Testis (tissue), 3 donors: ENCODE results near the gene MACROD2. TPM values are rescaled to one million over a fixed set of nuclear protein-coding genes. Genes with fewer than 3 reads are reported as not detected.

Source experiments
- DNase-seq: peaks from one replicate; pipeline ENCODE4 v3.0.0-alpha.2; 2019
- H3K27ac ChIP-seq, 2 donors: fragments of 200-600 bp; sonication (generic); one replicate each; pipeline ENCODE4 v1.5.1; 2019
- H3K27me3 ChIP-seq: fragments of 200-600 bp; sonication (generic); one replicate; pipeline ENCODE4 v1.5.1; 2019
- H3K36me3 ChIP-seq: fragments of 200-600 bp; sonication (generic); one replicate; pipeline ENCODE4 v1.5.1; 2017; ENCODE audit warnings: low read depth; ENCODE audit errors: missing control alignments
- H3K4me1 ChIP-seq: fragments of 200-600 bp; sonication (generic); one replicate; pipeline ENCODE4 v1.5.1; 2019
- H3K4me3 ChIP-seq, 2 donors: fragments of 200-600 bp; sonication (generic); one replicate each; pipeline ENCODE4 v1.5.1; 2017 to 2019
- H3K9me3 ChIP-seq: fragments of 200-600 bp; sonication (generic); one replicate; pipeline ENCODE4 v1.5.1; 2017
- CTCF ChIP-seq, 3 experiments: fragments of 450-650 bp in 2 of 3; fragments of 200-600 bp in 1 of 3; sonication (generic) in 1 of 3; IDR thresholded peaks; one replicate each; pipeline ENCODE4 v1.5.1; 2016 to 2019; ENCODE audit warnings: antibody characterized with exemption in 3 of 3, mild to moderate bottlenecking in 2 of 3, moderate library complexity in 1 of 3
- POLR2A ChIP-seq: fragments of 450-650 bp; IDR thresholded peaks from one replicate; pipeline ENCODE4 v1.6.1; 2017; ENCODE audit warnings: antibody characterized with exemption, mild to moderate bottlenecking, moderate library complexity
- WGBS, 2 donors: methylation state at CpG; one replicate each; pipeline ENCODE4 v1.1.5; 2018; 5-methylcytosine and 5-hydroxymethylcytosine counted together
- intact Hi-C: fragments of 100-400 bp; cut with DNase I; formaldehyde crosslinking; loops from one replicate; pipeline ENCODE4 v1.15.1; 2023; ENCODE audit warnings: low total_unique reads
- polyA plus RNA-seq: library from polyadenylated mRNA; stranded (reverse); fragments of 350-450 nt; fragmentation: Illumina TruSeq; extraction: RNeasy Lipid Tissue Mini Kit (QIAGEN cat#74804); gene quantifications from one replicate; pipeline ENCODE4 v1.2.3, GENCODE V29; 2014; ENCODE audit warnings: low read depth, low replicate concordance; ENCODE audit not compliant: insufficient read depth
- total RNA-seq, 2 donors: library from RNA; depleted of rRNA; stranded (reverse); fragments of >200 nt; gene quantifications; one replicate each; pipeline ENCODE4 v1.2.3, GENCODE V29; 2016

The MACROD2 gene
- total and polyA plus RNA-seq, 3 donors from 2014 or later: 12.6 to 20.6 (median 16.8) TPM

GRCh38 chr20:15241681-15242080 lies 1246.4 kb downstream of the MACROD2 start:
- no peaks in the 10 kb centered on the region for H3K9me3 ChIP-seq
- H3K36me3 ChIP-seq: no peaks in the 10 kb centered on the region
- intact Hi-C loops: no loop called here
- H3K4me3 ChIP-seq: no peak overlapping the region
- no peak for DNase-seq
- H3K4me1 ChIP-seq: no peaks in the 10 kb centered on the region
- no peaks in the 10 kb centered on the region for H3K27me3 ChIP-seq
- no peak for TF ChIP-seq POLR2A
- TF ChIP-seq CTCF (IDR thresholded peaks at IDR 0.05): no peak
- no peak overlapping the region for H3K27ac ChIP-seq

GRCh38 chr20:15242773-15243172 lies 1247.5 kb downstream of the MACROD2 start:
- no peak for DNase-seq
- H3K36me3 ChIP-seq: no peaks in the 10 kb centered on the region
- TF ChIP-seq CTCF (IDR thresholded peaks at IDR 0.05): no peak
- TF ChIP-seq POLR2A: no peak
- intact Hi-C loops: no loop called here
- no peak overlapping the region for H3K4me3 ChIP-seq
- no peak overlapping the region for H3K27ac ChIP-seq
- WGBS, 2 donors: 54 to 80% methylated on average over 3 of the region's 3 CpGs
- H3K4me1 ChIP-seq: no peaks in the 10 kb centered on the region
- H3K27me3 ChIP-seq: no peaks in the 10 kb centered on the region
- H3K9me3 ChIP-seq: no peaks in the 10 kb centered on the region

- 70 to 82% methylated on average over 2 of the region's 2 CpGs for WGBS, 2 donors
- intact Hi-C loops: no loop called here
- Histone ChIP-seq H3K4me3 (no peak overlapping the region), H3K4me1 (no peaks in the 10 kb centered on the region), H3K9me3 (no peaks in the 10 kb centered on the region), H3K27me3 (no peaks in the 10 kb centered on the region), H3K27ac (no peak overlapping the region), H3K36me3 (no peaks in the 10 kb centered on the region)
- no peak for TF ChIP-seq CTCF (IDR thresholded peaks at IDR 0.05)
- TF ChIP-seq POLR2A: no peak
- no peak for DNase-seq
Measured at GRCh38 chr20:15245896-15246295, 1250.6 kb downstream of the MACROD2 start.

- intact Hi-C loops: no loop called here
- Histone ChIP-seq H3K4me3 (no peak overlapping the region), H3K4me1 (no peaks in the 10 kb centered on the region), H3K27ac (no peak overlapping the region), H3K36me3 (no peaks in the 10 kb centered on the region), H3K27me3 (no peaks in the 10 kb centered on the region), H3K9me3 (no peaks in the 10 kb centered on the region)
- 91 to 94% methylated on average over 7 of the region's 7 CpGs for WGBS, 2 donors
- no peak for DNase-seq
- no peak for TF ChIP-seq CTCF (IDR thresholded peaks at IDR 0.05)
- TF ChIP-seq POLR2A: no peak
Measured at GRCh38 chr20:15248618-15249395, 1253.5 kb downstream of the MACROD2 start.

GRCh38 chr20:15251171-15251570 lies 1255.9 kb downstream of the MACROD2 start:
- Histone ChIP-seq H3K4me3 (no peak overlapping the region), H3K36me3 (no peaks in the 10 kb centered on the region), H3K27ac (no peak overlapping the region), H3K4me1 (no peaks in the 10 kb centered on the region), H3K27me3 (no peaks in the 10 kb centered on the region), H3K9me3 (no peaks in the 10 kb centered on the region)
- TF ChIP-seq CTCF (IDR thresholded peaks at IDR 0.05): no peak
- no peak for TF ChIP-seq POLR2A
- DNase-seq: no peak
- intact Hi-C loops: no loop called here
- WGBS, 2 donors: 50 to 53% methylated on average over 2 of the region's 2 CpGs
